Stomach (tissue), 4 donors: ENCODE measurements around the gene PRR15L.

Source experiments
- CTCF ChIP-seq, 7 experiments: fragments of 450-650 bp in 4 of 7; fragments of 200-600 bp in 3 of 7; sonication (generic) in 3 of 7; IDR thresholded peaks; one replicate each; pipeline ENCODE4 v1.5.1; 2016 to 2019; ENCODE audit warnings: antibody characterized with exemption in 7 of 7, control low read depth in 2 of 7, mild to moderate bottlenecking in 1 of 7
- POLR2A ChIP-seq, 4 donors: fragments of 450-650 bp; IDR thresholded peaks; one replicate each; pipeline ENCODE4 v1.6.1; 2016; ENCODE audit warnings: antibody characterized with exemption in 4 of 4, control low read depth in 2 of 4, mild to moderate bottlenecking in 1 of 4, moderate library complexity in 1 of 4

- no peak for TF ChIP-seq CTCF (IDR thresholded peaks at IDR 0.05)
- no peak for TF ChIP-seq POLR2A (IDR thresholded peaks at IDR 0.05)
Measured at GRCh38 chr17:47956791-47957590, 692 bp downstream of the PRR15L start.
